HG03521 (cell line): ENCODE data around the gene SLAMF6.
"Not testable (repeated sequence)": the region's sequence is repeated elsewhere in the genome, so short reads cannot be mapped to it uniquely, and the experiment has no call there.

ENCODE experiments used
- ATAC-seq: cut with Tn5 transposase; IDR thresholded peaks from one replicate; pipeline ENCODE4 v1.9.1; 2021; ENCODE audit warnings: mild to moderate bottlenecking, moderate library complexity; ENCODE audit not compliant: unreplicated experiment

Gene SLAMF6

GRCh38 chr1:160517519-160517918 lies 5.5 kb downstream of the SLAMF6 start:
- not testable (repeated sequence) for ATAC-seq

DNA sequence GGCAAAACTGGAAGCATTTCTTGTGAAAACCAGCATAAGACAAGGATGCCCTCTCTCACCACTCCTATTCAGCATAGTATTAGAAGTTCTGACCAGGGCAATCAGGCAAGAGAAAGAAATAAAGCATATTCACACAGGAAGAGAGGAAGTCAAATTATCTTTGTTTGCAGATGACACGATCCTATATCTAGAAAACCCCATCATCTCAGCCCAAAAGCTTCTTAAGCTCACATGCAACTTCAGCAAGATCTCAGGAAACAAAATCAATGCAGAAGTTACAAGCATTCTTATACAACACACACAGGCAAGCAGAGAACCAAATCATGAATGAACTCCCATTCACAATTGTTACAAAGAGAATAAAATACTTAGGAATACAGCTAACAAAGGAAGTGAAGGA lies 7.1 kb downstream of the SLAMF6 start:
- not testable (repeated sequence) for ATAC-seq

- ATAC-seq, result no peak
Observed at GRCh38 chr1:160504651-160505050, 18.4 kb downstream of the SLAMF6 start.

DNA sequence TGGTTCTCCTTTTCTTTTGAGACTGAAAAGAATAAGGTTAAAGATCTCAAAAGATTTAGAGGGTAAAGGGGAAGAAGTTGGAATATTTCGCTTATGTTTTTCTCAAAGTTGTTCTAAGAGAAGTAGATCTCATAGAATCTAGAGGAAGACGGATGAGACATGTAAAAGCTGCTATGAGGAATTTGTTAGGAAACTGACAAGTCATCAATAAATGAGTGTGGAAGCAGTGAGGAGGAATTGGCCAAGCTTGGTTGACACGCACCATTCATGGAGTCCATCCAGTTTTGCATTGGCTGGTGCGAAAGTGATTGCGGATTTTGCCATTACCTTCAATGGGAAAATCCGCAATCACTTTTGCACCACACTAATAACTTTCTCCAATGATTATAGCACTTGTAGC lies 20.0 kb downstream of the SLAMF6 start:
- no peak for ATAC-seq

GRCh38 chr1:160500321-160500990 lies 22.6 kb downstream of the SLAMF6 start:
- ATAC-seq, result no peak

- no peak for ATAC-seq
Observed at GRCh38 chr1:160499631-160500030, 23.4 kb downstream of the SLAMF6 start.

GRCh38 chr1:160498301-160499065 lies 24.6 kb downstream of the SLAMF6 start:
- ATAC-seq, result not testable (repeated sequence)

DNA sequence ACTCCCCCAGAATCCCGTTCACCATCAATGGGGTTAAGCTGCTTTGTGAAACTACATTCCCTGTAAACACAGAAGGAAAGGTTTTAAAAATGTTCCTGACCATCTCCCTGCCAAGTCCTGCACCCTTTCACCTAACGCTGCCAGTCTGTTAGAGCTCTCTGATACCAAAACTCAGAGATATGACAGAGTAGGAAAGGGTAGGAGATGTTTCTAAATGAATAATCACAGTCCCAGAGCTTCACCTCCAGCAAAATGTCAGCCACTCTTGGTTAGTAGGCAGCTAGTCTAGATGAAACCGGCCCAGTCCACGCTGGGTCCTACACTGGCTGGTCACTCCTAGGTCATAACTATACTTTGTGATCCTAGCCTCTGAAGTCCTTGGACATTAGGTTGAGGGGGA lies 26.7 kb downstream of the SLAMF6 start:
- no peak for ATAC-seq

DNA sequence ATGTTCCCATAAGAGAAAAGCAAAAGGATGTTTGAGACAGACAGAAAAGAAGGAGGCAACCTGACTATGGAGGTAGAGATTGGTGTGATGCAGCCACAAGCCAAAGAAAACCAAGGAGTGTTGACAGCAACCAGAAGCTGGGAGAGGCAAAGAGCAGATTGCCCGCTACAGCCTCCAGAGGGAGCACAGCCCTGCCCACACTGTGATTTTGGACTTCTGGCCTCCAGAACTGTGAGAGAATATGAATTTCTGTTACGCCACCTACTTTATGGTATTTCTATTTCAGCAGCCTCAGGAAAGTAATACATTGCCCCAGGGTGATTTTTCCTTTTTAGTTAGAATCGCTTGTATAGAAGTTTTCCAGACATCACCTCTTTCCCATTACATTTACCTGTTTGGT lies 28.4 kb downstream of the SLAMF6 start:
- ATAC-seq, result no peak

GRCh38 chr1:160492617-160493016 lies 30.4 kb downstream of the SLAMF6 start:
- ATAC-seq, result no peak

DNA sequence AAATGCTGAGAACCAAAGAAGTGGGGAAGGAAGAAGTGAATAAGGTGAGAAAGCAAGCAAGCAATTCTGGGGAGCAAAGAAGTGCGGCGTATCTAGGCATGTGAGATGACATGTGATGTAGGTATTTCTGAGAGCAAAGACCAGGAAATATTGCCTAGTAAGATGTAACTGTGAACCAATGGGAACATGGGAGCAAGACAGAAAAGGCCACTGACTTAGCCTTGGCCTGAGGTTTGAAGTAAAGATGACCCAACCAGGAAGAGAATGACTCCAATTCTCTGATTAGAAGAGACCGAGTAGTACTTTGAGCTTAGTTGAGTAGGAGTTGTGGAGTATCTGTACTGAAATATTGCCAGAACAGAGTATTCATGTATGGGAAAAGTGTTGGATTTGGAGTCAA lies 31.1 kb downstream of the SLAMF6 start:
- no peak for ATAC-seq

DNA sequence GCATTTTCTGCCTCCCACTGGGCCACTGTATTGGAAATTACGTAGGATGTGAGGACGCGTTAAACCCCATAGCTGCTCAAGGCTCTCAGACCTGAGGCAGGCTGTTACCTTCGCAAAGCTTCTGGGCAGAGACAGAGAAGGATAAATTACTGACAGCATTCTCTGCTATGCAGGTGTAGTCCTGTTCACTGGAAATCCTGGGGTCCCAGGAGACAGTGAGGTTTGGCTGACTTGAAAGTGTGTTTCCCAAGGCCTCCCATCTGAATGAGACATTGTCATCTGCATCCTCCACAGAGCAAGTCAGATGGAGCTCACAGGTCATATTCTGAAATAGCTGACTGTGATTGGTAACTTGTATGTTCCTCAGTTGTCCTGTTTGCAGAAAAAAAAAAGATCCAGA lies 32.0 kb downstream of the SLAMF6 start:
- no peak for ATAC-seq

DNA sequence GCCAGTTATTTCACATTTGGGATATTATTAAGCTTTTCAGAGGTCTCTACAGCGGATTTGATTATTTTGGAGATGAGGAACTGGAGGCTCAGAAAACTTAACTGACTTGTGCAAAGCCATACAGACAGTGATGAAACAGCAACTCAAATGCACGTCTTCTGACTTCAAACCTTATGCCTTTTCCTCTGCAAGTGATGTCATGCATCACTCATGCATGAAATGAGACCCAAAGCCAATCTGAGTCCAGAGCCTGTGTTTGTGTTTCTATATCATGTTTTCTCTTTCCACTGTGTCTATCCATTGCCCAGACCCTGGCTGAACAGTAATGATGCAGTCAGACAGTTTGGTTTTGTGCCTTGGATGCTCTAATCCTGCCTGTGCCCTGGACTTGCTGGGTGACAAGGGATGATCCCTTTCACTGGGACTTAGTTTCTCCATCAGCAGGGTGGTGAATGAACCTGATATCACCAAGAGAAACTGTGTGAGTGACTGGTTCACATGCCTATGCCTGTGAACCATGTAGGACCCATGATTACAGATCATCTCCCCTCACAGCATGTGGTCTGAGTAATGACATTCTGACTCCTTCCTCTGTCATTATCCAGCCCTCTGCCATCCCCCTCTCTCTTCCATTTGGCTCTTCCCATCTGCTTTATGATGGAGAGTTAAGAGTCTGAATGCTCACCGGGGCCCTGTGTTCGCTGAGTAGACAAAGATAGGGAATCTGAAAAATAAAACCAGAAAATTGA lies 33.4 kb downstream of the SLAMF6 start:
- no peak for ATAC-seq

DNA sequence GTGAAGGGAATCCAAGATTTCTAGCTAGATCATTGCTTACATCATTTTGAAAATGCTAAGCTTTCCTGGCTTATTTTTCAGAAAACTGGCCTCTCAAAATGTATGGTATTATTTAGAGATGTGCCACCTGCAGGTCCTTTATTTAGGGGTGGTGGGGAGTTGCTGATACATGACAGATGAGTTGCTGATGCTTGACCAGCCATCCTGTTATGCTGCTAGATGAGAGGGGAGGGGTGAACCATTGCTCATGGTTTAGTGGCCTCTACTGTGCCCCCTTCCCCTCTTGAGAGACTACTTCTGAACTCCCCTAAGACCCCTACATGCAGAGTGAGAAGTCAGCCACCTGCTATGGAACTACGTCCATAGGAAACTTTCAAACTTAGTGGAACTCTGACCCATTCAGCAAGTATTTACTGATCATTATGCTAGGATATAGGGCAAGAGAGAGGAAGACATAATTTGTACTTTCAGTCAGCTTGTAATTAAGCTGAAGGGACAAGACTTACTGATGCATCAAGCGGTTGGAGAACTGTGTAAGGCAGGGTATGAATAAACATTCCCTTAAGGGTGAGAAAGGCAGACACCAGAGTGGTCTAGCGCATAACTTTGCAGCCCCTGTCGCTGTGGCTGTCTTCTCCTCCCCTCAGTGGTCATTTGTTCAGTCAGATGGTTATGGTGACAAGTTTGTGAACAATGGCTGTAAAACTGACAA lies 34.6 kb downstream of the SLAMF6 start:
- no peak for ATAC-seq

DNA sequence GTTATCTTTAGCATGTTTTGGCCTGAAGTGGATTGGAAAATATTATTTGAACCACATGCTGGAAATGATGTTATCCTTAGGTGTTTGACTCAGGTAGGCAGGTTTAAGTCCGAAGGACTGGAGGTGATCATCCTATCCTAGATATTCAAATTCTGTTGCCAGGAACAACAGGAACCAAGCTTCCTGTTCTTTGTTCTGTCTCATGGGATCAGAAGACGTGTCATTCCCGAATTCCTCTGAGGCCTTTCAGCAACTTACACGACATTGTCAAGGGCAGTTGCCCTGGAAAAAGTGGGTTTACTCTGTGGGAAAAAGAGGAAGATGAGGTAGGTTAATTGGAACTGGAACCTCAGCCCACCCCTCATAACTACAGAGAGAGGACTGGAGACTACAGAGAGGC lies 36.6 kb downstream of the SLAMF6 start:
- no peak for ATAC-seq

- ATAC-seq, result no peak
Observed at GRCh38 chr1:160483505-160484185, 39.4 kb downstream of the SLAMF6 start.

DNA sequence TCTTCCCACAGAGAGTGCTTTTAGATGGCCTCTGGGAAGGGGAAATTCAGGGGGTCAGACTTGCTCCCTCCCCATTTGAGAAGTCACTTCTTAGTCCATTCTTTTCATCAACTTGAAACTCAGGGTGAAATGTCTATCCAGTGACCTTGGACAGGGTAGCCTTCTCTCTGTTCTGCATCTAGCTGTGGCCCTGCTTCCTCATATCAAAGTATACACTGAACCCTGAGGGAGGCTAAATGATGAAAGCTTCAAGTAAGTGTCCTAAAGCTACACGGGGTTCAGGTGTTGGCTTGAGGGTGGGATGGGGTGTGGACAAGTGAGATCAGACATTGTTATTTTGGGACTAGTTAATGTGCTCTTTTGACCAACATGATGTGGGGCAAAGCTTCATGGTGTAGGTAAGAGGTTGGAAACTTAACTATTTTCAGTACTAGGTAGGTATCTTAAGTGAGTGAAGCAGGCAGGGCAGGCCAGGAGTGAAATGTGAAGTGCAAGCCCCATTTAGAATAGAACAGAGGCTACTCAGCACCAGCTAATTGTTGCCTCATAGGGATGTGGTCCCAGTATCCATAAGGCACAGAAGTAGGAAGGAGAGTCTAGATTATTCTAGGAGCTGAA lies 41.0 kb downstream of the SLAMF6 start:
- no peak for ATAC-seq

DNA sequence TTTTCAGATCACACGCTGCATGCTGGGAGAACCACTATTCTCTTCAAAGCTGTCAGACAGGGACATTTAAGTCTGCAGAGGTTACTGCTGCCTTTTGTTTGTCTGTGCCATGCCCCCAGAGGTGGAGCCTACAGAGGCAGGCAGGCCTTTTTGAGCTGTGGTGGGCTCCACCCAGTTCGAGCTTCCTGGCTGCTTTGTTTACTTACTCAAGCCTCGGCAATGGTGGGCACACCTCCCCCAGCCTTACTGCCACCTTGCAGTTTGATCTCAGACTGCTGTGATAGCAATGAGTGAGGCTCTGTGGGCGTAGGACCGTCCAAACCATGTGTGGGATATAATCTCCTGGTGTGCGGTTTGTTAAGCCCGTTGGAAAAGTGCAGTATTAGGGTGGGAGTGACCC lies 42.3 kb downstream of the SLAMF6 start:
- not testable (repeated sequence) for ATAC-seq

DNA sequence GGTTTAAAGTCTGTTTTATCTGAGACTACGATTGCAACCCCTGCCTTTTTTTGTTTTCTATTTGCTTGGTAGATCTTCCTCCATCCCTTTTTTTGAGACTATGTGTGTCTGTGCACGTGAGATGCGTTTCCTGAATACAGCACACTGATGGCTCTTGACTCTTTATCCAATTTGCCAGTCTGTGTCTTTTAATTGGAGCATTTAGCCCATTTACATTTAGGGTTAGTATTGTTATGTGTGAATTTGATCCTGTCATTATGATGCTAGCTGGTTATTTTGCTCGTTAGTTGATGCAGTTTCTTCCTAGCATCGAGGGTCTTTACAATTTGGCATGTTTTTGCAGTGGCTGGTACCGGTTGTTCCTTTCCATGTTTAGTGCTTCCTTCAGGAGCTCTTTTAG lies 44.0 kb downstream of the SLAMF6 start:
- ATAC-seq, result not testable (repeated sequence)
